COLO829 (cell line): ENCODE data around the gene FAM83G.
A peak's percentile ranks its signal among the peaks of the same experiment; 100 is the strongest.

Experiments used
- DNase-seq: peaks from one replicate; pipeline ENCODE4 v3.0.0; 2012; ENCODE audit warnings: low spot score

FAM83G gene

DNA sequence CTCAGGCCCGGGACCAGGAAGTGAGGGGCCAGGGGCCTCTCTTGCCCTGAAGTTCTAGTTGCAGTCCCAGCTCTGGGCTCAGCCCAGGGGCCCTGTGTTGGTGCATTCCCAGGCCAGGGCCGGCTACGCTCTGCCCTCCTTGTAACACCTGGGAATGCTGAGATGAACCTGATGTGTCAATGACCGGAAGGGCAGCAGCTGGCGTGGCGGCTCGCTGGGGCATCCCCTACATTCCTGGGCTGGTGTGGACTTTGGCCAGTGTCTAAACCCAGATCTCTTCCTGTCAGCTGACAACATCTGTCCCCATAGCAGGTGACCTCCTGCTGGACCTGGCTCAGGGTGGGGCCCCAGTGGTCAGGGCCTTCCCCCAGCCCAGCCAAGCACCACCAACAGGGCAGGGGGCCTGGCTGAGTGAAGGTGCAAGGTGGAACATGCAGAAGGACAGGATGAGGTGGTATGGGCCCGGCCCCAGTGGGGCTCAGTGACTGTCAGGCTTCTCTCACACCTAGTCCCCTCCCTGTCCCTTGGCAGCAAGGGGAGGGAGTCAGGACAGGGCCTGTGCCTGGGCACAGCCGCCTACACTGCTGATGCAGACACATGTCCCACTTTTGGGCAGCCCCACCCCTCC, 15.9 kb downstream of the FAM83G start:
- DNase-seq: no peak

DNA sequence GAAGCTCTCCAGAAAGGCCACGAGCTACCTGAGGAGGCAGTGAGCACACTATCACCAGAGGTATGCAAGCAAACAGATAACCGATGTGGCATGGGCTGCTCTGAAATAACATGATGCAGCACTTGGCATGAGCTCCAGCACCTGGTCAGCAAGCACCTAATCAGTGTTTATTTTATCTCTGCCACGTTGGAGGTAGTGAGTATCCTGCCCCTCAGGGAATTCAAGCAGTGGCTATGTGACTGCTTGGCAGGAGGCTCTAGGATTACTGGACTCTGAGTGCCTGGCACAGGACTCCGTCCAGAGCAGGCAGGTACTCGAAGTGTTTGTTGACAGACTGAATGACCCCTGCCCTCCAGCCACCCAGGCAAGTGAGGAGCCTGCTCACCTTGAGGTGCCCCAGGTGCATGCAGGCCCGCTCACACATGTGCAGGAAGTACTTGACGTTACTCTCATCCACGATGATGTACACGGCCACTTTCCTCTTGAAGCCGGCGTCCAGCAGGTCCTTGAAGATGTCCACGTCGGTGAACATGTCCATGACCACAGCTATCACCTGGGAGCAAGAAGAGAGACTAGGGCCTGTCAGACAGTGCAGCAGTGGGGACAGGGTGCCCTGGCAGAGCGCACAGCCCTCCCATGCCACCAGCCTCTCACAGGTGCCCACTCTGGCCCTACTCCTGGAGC, 16.6 kb downstream of the FAM83G start:
- DNase-seq: no peak

DNA sequence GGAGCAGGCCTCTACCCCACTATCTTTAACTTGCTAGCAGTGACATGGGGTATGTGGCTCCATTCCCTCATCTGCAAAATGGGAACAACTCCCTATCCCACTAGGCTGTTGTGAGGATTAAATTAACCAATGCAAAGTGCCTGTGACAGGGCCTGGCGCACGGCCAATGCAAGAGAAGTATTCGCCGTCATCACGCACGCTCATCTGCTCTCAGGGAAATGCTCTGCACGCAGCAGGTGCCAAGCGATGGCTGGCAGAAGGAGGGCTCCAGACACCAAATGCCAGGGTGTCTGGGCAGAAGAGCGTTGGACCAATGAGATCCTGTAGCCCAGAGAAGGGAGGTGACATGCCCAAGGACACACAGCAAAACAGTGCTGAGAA, 17.3 kb downstream of the FAM83G start:
- no peak for DNase-seq

DNA sequence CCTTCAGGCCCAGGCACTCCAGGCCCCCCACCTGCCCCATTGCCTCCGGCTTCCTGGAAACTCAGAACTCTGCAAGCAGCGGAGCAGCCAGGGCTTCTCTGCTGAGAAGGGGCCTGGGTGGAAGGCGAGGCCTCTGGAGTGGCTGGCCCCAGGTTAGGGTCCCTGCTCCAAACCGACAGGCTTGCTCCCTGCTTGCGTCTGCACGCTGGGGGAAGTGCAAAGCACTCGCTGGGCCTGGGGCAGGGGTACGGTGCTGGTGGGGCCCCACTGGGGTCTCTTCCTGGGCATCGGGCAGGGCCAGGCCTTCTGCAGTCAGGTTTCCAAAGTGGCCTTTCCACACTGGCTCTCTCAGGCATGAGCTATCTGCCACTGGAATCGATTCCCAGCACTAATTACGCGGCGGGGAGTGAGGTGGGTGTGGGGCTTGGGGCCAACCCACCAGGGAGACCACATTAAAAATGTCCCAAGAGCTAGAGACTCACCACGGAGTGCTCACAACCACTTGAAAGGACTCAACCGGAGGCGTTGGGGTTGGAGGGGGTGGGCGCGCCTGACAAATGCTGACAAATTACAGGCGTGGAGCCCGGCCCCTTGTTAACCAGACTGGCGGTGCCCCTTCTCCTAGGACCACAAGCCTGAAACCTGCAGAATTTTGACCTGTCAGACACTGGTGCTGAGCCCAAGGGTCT, 17.9 kb downstream of the FAM83G start:
- DNase-seq: no peak

DNA sequence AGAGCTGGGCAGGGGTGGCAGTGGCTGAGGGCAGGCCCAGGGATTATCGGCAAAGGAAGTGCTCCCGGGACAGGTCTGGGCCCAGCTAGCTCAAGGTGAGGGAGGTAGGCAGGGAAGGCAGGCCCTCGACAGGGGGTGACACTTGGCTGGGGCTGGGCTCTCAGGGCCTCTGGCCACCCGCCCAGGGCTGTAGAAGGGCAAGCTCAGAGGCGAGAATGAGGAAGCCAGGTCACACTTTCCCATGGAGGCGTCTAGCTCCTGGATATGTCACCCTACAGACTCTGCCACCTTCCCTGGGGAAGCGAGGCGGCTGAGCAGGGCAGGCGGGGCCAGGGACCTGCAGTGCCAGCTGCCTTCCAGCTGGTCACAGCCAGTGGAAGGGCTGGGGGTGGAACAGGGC, 19.1 kb downstream of the FAM83G start:
- DNase-seq: no peak

DNA sequence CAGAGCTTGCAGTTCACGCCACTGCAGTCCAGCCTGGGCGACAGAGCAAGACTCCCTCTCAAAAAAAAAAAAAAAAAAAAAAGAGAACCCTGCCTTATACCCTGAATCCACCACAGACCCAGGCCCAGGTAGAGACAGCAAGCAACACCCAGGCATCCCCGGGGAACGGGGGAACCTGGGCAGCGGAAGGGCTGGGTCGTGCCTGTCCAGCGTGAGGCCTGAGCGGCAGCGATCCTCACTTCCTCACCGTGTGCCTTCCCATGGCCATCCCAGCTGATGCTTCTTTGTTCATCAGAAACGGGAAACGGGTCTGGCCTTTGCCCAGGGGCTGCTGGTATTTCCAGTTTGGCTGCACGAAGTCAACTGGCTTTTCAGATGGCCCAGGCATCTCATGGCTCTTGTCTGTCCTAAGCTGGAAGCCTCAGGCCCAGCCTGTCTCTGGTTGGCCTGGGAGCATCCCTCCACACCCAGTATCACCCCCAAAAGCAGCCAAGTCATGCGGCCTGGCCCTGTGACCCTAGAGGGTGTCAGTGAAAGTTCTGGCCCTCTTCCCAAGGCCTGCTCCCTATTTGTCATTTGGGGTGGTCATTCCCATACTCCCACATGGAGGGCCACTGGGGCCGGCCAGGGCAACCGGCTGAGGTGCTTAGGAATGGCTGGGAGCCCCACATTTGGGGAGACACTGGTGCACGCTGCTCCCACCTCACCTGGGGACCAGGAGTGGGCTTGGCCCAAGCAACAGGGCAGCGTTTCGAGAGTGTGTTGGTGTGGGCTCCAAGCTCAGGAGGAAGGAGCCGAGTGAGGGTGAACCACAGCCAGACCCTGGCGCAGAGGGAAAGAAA, 20.1 kb downstream of the FAM83G start:
- no peak for DNase-seq

DNA sequence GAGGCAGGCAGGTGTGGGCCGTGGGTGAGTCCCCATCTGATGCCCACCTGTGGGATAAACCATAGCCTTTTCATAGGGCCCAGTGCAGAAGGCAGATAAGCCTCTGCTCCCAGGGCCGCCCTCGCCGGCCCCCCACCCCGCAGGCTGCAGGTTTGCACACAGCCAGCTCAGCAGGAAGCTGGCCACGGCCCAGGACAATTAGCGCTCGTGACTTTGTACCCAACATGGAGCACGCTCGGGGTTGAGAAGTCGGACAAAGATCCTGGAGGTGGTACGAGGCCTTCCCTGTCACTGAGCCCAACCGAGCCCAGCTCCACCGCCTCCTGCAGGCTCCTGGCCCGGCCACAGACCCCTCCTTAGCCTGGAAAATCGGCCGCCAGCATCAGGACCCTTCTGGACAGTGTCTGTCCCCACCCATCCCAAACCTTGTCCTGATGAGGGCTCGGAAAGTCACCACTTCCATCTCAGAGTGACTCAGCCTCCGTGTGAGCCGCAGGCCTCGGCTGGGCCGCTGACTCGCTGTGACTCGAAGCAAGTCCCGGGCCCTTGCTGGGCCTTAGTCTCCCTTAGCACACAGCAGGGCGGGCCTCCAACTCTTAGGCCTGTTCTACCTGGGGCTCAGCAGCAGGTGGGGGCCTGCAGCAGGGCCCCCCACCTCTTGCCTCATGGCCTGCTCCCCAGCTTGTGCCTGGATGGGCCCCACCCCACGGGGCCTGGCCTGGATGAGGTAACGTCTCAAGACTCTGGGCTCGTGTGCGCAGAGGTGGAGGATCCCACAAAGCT, 22.7 kb downstream of the FAM83G start:
- DNase-seq: peak; percentile 29

DNA sequence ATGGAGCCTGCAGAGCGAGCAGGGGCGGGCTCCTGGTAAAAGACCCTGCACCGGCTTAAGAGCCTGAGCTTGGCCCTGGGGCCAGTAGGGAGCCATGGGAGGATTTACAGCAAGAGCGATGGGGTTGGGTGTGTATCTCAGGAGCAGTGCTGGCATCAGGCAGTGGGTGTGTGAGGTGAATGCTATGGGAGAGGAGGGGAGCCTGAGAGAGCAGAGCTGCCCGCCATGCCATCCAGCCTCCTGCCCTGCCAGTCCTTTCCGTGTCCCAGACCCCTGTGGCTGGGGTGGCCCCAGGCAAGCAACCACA, 23.3 kb downstream of the FAM83G start:
- DNase-seq: no peak

DNA sequence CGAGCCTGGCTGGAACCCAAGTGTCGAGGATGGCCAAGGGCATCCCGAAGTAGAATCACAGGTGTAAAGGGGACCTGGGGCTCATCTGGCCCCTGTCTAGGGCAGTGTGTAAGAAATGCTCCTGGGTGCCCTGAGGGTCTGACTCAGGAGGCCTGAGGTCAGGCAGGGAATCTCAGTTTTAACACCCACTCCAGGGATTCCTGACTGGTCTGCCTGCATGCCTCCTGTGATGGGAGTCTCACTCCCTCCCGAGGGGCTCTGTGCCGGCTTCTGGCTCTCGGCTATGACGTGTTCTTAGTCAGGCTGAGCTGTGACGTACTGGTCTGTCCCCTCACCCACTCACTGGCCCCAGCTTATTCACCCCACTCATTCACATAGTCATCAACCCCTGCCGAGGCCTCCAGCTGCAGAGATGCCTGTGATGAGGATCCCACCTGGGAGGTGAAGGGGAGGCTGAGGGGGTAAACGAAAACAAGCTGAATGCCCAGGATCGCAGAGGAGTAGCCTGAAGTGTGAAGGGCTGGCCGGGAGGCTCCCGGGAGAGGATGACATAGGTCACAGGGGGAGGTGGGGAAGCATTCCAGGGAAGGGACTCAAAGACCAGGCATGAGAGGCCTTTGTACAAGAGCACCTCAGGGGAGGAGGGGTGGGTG, 23.8 kb downstream of the FAM83G start:
- DNase-seq: no peak

DNA sequence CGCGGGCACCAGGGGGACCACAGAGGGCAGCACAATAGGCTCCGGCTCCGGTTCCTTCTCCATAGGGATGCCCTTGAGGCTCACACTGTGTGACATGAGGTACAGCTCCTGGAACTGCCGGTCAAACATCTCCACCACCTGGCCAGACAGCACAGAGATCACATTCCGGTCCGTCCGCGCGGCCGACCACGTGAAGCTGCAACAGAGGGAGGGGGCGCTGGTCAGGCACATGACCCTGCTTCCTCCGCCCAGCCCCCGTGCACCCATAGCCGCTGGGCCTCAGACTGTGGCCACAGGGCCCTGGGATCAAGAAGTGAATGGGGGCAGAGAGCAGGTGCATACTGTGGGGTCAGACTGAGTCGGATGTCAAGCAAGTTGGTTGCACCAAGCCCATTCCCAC, 25.9 kb downstream of the FAM83G start:
- DNase-seq: no peak

DNA sequence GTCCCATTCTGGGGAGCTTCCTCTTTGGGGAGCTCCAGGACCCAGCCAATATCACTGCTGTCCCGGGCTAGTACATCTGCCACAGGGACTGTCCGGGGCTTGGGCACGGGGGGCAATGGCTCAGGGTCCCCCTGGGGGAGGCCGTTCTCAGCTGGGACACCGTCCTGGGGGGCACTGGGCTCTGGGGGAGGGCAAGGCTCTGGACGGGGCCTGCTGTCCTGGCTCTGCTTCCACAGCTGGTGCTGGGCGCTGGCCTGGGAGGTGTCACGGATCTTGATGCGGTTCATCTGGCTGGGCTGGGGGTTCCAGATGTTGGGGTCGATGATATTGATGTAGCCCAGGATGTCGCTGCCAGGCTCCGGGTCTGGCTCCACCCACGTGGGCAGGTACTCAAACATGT, 26.5 kb downstream of the FAM83G start:
- no peak for DNase-seq

DNA sequence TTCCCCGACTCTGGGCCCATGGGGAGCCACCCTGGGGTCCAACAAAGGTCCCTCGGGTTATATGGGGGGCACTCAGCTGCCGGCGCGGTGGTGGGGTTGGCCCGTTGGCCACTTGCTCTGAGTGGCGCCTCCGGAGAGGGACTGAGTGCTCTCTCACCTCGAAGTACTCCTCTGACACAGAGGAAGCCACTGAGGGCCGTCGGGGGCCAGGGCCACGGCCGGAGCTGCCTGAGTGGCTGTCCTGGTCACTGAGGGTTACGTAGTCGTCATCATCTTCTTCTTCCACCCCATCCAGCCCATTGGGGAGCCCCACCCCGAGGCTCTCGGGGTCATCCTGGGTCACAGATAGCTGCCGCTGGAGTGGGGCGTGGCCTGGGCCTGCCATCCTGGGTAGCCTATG, 26.9 kb downstream of the FAM83G start:
- no peak for DNase-seq

DNA sequence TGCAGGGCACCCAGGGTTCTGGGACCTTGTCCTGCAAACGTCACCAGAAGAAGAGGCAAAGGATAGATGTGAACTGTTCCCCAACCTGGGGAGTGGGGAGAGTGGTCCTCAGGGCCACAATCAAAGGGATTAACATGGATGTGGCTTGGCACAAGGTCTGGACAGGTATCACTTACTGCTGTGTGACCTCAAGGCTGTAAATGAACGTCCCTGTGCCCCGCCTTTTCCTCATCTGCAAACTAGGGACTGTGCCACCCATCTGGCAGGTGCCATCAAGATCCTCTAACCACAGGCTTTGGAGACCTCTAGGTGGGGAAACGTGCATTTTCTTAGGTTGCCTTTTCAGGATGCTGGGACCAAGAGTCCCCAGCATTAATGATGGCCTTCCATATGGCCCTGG, 27.5 kb downstream of the FAM83G start:
- no peak for DNase-seq

DNA sequence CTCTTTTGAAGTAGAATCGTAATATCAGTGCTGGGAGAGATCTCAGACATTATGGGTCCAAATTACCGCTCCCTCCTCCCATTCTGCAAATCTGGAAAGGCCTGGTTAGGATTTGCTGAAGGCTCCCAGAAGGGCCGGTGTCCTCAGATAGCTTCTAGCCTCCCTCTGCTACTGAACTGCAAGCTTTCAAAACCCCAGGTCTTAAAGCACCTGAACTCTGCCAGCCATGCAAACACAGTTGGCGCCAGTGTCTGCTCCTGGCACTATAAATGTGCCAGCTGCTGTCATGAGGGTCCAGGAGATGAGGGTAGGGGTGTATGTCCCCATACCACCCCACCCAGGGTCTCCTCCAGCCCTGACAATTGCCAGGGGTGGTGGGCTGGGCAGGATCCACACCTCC, 28.4 kb downstream of the FAM83G start:
- no peak for DNase-seq

DNA sequence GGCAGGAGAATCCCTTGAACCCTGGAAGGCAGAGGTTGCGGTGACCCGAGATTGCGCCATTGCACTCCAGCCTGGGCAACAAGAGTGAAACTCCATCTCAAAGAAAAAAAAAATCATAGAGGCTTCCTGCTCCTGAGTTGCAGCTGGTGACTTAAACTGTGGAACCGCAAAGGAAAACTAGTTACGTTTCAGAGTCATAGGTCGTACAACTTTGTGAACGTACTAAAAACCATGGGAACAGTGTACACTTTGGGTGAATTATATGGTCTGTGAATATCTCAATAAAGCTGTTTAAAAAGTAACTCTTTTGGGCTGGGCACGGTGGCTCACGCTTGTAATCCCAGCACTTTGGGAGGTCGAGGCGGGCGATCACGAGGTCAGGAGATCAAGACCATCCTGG, 29.0 kb downstream of the FAM83G start:
- DNase-seq: no peak

DNA sequence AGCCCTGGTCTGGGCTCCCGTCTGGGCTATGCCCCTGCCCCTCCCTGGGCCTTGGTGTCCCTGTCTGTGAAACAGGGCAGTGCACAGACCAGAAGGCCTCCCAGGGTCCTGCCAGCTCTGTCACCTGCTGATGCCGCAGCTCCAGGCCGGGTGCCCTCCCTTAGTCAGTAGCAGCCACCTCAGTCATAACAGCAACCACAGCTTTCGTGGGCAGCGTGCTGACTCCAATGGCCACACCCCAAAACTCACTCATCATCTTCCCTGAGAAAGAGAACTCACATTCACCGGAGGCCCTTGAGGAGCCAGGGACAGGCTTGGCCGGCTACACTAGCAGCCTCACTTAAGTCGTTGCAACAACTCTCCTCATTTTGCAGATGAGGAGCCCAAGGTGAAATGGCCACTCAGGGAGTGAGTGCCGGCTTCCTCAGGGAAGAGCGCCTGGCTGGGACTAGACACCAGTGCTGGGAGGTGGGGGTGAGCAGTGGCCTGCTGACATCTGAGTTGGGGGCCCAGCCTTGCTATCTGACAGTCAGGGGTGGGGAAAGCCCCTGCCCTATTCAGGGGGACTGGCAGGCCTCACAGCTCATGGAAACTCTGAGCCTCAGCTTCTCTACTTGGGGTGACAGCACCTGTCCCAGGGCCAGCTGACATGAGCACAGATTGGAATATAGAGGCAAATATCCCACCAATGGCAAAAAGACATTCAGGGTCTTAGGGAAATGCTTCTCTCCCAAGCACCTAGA, 30.0 kb downstream of the FAM83G start:
- no peak for DNase-seq

DNA sequence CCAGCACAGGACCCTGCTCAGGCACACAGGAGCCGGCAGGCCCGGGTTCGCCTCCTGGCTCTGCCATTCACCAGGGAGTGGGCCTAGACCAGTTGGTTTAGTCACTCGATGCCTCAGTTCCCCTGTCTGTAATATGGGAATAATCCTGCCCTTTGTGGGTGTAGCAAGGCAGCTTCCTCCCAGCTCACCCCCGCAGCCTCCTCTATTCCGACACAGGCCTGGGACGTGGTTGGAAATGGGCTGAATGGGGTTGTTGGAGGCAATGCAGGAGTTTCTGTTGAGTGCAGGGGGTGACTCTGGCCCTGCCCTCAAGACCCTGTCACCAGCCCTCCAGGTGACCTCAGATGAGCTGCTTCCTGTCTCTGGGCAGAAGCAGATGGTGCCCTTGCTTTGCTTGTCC, 32.8 kb downstream of the FAM83G start:
- DNase-seq: no peak

DNA sequence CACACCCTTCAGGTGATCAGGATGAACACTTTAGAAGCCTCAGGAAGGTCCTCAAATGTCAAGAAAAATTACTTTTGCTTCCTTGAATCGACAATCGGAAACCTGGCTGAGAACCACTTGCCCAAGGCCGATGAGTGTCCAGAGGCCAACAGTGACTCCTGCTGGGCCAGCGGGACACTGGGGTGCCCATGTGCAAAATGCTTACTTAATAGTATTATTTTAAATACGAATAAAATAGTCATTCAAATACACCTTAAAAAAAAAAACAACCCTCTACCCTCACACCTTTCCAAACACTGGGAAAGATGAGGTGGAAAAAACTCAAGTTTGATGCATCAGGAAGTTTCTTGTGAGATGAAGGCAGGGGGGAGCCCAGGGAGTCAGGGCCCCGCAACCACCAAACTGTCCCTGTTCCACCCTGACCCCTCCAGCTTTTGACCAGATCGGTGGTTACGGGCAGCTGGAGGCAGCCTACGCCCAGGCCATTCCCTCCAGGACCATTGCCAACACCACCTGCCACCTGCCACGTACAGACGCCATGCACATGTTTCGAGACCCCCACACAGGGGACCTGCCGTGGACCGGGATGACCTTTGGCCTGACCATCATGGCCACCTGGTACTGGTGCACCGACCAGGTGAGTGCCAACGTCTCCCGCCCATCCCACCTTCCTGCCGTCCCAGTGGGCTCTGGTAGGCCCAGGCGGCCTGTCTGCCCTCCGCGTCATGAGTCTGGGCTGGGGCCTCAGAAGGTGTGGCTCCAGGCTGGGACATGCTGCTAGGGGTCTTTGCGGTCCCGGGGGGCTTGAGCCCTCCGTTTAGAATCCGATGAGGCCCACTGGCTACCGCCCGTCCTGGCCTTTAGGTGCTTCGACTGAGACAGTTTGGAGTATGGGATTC, 33.7 kb downstream of the FAM83G start:
- no peak for DNase-seq

DNA sequence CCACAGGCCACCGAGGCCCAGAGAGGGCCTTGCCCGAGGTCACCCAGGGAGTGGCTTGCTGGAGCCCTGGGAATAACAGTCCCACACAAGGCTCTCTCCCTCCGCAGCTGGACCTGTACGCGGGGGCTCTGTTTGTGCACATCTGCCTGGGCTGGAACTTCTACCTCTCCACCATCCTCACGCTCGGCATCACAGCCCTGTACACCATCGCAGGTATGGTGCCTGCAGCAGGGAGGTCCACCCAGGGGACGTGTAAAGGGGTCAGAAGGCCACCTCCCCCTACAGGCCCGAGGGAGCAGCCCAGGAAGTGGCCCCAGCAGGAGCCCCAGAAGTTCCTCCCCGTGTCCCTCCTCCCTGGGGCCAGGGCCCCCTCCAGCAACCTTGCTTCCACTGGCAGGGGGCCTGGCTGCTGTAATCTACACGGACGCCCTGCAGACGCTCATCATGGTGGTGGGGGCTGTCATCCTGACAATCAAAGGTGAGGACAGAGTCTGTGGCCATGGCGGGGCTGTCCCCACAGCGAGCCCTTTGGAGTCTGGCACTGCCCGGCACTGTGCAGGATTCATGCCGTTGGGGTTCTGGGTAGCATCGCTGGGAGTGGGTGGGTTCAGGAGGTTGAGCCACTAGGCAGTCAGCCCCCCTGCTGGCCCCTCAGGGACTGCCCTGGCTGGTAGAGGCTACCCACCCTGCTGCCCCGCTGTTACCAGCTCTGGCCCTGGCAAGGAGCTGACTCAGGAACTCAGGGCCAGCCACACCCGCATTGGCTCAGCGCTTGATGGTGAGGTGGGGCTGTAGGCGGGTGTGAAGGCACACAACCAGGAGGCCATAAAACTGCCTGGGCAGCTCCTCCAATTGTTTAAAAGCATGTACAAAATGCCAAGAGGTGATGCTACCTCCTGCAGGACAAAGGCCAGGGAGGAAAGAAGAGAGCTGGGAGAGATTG, 35.3 kb downstream of the FAM83G start:
- DNase-seq: no peak
